Anterior cingulate cortex (tissue), 58 donors: ENCODE measurements around the gene PHF21B.
"Not testable (repeated sequence)": the region's sequence is repeated elsewhere in the genome, so short reads cannot be mapped to it uniquely, and the experiment has no call there.

Source experiments
- DNase-seq, 58 donors: peaks; one replicate each; lab custom pipeline; 2025; lab: John Stamatoyannopoulos, UW

The PHF21B gene

DNA sequence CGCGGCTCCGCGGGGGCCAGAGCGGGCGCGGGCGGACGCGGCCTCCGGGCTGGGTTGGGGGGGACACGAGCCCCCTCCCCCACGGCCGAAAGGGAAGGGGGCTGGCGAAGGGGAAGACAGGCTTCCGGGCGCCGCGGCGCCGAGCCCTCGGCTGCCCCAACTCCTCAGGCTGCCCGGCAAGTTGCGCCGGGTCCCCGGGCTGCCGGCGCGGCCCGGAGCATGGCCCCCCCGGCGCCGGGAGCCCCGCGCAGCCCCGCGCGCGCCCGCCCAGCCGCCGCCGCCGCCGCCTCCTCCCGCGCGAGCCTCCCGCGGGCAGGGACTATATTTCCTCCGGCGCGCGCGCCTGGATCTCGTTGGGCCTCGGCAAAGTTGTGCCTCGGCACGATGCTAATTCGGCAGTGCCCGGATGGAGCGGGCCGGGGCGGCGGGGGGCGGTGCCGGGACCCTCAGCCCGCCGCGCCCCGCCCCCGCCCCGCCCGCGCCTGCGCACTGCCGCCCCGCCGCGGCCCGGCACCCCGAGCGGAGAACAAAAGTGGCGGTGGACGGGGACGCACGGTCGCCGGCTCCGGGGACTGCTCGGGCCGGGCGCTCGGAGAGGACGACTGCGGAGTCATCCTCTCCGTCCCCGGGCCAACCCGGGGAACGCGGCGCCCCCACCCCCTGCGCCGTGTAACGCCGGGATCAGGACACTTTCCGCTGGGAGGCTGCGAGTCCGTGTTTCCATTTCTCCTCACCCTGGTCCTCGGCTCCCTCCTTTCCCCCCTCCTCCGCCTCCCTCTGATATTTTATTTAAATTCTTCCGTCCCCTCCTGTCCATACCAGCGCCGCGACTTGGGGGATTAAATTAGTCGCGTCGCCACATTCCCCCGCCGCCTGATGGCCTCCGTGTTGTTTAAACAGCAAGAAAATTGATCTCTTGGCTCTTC is at the start of gene PHF21B:
Gene PHF21B (minus strand): TSS at position 400 of the 926 bp plus-strand sequence. CDS start 456 bp downstream, outside the sequence.
- DNase-seq: peak in 50 of 58 donors; percentile 23 to 83 (median 64)

DNA sequence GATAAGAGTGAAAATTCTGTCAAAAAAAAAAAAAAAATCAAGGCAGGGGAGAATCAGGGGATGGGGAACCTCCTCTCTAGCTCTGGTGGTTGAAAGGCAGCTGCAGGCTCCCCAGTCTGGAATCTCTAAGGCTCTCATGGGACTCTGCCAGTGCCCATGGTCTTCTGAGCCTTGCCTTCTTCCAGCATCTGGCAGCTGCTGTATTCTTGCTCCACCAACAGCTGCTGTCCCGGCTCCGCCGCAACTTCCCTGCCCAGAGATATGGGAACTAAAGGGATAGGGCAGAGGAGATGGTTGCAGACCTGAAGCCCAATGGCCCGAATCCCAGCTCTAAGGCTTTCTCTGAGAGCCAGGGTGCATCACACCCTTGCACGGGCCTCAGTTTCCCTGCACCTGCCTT is 49.5 kb upstream of the PHF21B start:
- no peak for DNase-seq

DNA sequence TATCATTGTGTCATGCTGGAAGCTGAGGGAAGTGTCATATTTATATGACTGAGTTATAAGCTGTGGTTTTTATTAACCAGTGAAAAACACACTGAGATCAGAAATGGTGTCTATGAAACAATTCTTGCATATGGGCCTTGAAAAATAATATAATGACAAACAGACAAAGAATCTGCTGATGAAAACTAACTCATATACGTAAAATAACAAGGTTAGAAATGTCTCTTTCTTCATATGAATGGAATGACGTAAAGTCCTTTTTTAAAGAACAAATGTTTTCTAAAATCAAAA is 48.8 kb upstream of the PHF21B start:
- DNase-seq: no peak

DNA sequence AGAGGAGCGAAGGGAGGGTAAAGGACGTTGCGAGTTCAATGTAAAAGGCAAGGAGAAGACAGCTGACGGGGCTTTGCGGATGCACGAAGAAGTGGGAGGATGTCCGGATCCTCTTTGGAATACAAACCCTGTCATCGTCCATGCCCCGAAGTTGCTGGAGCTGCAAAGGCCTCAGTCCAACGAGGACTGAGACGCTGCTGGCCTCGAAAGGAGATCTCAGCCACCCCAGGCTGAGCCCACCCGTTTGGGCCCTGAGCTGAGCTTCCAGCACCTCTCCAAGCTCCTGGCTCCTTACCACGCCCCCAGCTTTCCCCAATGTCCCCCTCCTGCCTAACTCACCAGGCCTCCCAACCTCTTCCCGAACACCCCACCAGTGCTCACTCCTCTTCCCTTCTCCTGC is 46.1 kb upstream of the PHF21B start:
- DNase-seq: no peak

DNA sequence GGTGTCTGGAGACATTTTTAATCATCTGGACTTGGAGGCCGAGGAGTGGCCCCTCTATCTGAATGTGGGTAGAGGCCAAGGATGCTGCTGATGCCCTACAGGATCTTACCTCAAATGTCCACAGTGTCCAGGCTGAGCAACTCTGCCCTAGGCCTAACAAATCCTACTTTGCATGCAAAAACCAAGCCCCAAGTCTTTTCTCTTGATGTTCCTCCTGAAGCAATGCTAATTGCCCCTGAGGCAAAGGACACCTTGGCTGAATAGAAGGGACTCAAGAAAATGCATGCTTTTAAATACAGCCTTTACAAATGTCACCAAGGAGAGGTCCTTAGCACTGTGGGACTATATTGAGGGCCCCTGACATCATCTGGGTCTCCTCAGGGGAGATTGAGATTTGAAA is 43.8 kb upstream of the PHF21B start:
- DNase-seq: no peak

DNA sequence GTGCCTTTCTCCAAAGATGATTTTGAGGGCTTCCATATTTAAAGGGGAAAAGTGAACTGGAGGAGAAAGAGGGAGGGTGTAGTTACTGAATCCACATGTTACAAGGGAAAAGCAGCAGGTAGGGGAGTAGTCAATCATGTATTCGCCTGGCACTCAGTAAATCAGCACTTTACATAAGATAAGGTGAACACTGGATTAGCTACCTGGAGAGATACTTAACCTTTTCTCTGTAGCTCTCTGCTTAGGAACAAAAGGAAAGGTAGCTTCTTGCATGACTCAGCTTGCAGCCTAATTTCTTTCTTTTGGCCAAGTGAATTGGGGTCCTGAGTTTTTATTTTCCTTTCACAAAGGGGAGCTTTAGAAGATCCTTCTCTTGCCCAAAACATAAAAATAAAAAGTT is 43.3 kb upstream of the PHF21B start:
- DNase-seq: no peak

DNA sequence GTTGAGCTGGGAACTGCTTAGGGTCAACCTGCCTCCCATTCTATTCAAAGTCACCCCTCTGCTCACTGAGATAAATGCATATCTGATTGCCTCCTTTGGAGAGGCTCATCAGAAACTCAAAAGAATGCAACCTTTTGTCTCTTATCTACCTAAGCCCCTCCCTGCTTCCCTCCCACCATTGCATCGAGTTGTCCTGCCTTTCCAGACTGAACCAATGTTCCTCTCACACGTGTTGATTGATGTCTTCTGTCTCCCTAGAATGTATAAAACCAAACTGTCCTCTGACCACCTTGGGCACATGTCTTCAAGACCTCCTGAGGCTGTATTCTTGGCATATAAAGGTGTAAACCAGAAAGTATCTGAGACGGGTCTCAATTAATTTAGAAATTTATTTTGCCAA is 42.9 kb upstream of the PHF21B start:
- not testable (repeated sequence) for DNase-seq

DNA sequence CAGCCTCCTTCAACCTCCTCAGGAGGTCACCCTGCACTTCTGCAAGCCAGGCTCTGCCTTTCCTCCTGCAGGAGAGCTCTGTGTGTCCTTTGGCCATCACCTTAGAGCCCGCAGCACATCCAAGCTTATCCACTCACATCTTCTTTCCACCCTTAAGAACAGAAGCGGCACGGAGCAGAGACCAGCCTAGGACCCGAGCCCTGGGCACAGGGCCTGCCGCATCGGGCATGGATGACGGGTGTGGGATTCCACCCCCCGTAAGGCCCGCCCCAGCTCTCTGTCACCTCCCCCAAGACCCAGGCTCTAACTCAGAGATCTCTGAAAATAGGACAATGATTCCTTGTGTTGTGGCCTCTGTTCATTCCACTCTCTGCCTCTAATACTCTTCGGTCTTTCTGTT is 42.1 kb upstream of the PHF21B start:
- no peak for DNase-seq

DNA sequence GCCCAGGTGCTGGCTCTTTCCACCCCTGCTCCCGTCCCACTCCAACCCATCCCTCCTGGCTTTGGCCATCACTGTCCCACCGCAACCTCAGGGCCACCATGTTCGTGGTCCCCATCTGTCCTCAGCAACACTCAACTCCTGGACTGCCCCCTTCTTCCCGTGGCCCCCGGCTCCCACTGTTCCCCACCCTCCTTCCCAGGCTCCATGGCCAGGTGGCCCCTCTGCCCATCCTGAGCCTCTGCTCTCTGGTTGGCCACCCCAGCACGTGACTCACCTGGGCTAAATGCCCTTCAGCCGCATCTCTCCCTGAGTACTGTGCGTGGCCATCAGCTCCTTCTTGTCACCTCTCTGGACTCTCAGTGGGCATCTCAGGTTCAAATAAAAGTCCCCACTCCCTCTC is 41.6 kb upstream of the PHF21B start:
- no peak for DNase-seq

DNA sequence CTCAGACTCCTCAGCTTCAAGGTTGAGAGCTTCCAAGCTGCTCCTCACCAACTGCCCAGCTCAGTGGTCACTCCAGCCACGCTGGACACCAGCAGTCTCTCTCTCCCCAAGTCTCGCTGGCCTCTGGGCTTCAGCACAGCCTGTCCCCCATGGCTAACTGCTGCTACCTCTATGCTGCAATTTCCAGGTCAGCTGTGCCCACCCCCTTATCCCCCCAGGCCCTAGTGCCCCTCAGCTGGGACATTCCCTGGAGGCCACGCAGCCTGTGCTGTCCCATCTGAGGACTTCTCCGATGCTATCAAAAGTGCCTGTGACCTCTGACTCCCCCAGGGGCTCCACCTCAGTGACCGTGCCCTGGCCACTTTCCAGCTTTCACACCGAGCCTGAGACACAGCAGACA is 37.5 kb upstream of the PHF21B start:
- no peak for DNase-seq

DNA sequence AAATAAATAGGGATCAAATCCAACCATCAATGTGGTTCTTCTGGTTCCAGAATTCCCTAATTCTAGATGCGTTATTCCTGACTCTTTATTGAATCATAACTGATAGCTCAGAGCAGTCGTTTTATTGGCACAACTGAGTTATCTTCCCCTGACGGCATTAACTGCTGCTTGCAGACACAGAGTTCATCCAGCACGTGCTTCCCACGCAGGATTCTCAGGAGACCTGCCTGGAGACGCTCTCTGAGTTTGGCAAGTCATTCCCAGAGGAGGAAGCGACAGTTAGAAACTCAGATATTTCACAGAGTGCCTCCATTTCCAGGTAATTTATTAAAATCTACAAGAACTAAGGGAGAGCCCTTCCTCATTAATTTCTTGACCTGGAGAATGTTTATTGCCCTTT is 35.4 kb upstream of the PHF21B start:
- no peak for DNase-seq

DNA sequence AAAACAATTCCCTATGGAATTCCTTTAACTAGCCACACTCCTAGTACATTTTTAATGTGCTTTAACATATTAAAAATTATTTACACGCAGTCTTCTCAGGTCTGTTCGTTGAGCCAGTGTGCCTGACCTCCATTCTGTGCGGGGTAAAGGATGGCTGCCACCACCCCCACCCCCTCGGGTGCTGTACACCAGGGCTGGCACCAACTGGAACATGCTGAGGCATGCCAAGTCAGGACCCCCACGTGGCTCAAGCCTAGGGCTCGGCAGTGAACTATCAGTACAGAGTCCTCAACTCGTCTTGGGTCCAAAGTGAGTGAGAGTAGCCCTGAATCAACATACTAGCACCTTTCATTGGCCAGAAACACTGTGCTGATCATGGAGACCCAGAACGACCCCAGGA is 32.5 kb upstream of the PHF21B start:
- no peak for DNase-seq

DNA sequence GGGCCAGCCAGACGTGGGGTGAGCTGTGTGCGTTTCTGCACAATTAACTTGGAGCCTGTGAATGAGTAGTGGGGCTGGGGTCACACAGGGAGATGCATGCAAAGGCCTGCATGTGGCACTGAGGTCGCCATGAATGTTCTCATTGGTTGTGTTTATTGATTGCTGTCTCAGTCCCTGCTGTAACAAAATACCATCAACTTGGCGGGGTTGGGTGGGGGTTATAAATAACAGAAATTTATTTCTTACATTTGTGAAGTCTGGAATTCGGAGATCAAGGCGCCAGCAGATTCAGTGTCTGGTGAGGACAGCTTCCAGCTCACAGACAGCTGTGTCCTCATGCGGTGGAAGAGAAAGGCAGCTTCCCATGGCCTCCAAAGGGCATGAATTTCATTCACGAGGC is 29.3 kb upstream of the PHF21B start:
- DNase-seq: no peak

DNA sequence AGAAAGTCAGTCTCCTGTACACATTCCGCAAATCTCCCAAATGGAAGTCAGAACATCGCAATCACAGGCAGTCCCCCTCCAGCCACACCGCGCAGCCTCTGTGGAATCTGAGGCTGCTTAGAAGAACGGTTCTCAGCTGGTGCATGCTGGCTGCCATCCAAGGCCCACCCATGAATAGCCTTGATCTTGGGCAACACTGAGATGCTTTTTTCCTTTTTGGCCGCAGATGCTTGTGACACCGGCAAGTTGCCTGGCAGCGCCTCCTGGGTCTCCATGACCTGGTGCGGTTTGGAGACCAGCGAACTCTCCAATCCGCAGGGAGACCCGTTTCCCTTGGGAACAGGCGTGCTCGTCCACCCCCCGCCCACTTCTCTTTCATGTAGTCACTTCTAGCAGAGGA is 26.3 kb upstream of the PHF21B start:
- peak in 42 of 58 donors; percentile 3 to 59 (median 20) for DNase-seq

DNA sequence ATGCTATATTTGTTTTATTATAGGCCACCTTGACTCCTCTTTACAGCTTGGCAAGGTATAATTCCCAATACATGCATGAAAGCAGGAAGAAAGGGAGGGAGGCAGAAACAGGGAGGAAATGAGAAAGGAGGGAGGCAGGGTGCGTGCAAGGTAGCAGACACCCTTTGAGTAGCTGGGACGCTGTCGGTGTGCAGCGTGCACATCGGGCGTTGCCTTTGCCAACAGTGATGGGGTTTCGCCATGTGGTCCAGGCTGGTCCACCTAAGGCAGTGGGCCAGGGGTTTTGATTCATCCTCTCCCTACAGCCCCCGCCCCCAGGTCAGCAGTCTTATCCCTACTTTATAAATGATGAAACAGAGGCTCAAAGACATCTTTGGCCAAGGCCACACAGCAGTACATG is 25.0 kb upstream of the PHF21B start:
- DNase-seq: no peak

DNA sequence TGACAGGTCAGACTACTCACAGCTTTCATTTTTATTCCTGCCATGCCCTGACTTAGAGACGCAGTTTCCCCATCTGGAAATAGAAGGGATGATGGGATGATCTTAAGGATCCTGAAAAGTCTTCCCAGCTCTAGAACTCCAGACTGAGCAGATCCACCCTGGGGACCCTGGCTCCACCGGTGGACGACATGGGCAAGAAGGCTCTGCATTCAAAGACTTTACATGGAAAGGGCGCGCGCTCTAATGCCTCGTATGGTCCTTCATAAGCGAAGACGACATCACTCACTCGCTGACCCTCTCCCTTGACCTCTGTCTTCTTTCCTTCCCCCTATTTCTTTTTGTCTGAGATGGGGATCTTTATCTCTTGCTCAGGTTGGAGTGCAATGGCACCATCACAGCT is 24.4 kb upstream of the PHF21B start:
- DNase-seq: no peak

DNA sequence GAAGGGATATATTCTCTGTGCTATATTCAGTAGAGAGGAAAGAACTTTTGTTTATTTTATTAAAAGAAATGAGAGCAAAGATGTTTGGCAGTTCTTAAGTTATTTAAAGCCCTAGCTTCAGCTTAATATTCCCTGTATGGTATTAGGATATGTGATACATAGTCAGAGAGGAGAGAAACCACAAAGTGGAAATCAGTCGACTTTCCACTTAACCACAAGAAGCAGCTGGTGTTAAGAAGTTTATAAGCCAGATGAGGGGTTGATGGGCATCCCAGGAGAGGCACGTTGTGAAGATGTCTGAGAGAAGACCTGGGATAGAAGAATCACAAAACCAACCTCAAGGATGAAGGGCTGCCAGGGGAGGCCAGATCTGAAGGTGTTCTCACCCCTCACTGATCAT is 23.3 kb upstream of the PHF21B start:
- DNase-seq: no peak

DNA sequence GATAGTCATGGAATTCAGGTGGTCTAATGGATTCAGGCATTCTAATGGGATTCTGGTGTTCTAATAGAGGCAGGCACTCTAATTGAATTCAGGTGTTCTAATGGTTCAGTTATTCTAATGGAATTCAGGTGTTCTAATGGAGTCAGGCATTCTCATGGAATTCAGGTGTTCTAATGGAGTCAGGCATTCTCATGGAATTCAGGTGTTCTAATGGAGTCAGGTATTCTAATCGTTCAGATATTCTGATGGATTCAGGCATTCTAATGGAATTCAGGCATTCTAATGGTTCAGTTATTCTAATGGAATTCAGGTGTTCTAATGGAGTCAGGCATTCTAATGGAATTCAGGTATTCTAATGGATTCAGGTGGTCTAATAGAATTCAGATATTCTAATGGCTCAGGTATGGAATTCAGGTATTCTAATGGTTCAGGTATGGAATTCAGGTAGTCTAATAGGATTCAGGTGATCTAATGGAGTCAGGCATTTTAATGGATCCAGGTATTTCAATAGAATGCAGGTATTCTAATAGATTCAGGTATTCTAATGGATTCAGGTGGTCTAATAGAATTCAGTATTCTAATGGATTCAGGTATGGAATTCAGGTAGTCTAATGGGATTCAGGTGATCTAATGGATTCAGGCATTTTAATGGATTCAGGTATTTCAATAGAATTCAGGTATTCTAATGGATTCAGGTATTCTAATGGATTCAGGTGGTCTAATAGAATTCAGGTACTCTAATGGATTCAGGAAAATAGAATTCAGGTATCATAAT is 22.0 kb upstream of the PHF21B start:
- DNase-seq: no peak

DNA sequence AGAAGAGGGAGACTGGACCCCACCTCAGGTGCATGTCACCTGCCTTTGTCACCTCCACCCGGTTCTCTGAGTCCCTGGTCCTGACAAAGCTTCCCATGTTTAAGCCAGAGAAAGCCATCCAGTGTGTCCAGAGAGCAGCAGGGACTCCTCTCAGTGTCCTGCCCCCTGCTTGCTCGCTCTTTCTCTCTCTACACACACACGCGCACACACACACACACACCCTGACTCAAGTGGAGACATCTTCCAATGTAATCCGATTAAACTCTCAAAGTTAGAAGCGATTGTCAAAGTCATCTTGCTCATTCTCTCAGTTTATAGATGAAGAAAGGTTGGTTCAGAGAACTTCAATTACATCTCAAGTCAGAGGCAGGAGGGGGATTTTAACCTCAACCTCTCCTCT is 19.7 kb upstream of the PHF21B start:
- no peak for DNase-seq

DNA sequence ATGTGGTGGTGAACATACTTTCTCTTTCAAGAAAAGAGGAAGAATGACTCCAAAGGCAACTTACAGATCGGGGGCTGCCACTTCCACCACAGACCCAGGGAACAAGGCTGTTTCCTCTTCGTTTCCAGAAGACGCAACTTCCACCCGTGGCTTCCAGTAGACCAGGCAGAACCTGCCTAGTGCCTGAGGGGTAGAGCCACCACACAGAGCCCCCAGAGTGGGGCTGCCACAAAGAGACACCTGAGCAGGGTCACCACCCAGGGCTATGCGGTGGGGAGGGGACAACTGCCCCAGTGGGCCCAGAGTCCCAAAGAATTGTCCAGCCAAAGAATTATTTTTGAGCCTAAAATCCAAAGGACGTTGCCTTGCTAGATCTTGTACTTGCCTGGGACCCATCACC is 16.7 kb upstream of the PHF21B start:
- no peak for DNase-seq

DNA sequence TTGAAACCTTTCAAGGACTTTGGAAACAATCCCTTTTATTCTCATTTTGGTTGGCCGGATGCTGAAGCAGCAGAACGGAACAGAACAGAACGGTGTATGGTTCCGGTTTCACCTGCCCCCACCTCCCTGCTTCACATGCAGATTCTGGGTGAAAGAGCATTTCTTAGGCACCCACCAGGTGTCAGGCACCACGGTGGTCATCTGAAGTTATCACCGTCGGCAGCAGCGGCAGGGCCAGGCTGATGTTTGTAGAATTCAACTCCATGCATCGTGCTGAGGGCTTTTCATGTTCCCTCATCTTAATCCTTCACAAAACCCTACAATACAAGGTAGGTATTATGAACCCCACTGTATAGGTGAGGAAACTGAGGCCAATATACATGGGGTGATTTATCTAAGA is 13.6 kb upstream of the PHF21B start:
- DNase-seq: no peak
